HEK293T (cell line): Measurements from ENCODE around the gene ATP6V1A.

Experiments used
- BHLHE40 ChIP-seq: fragments of 450-650 bp; IDR thresholded peaks from 2 replicates; pipeline ENCODE4 v1.6.1; 2016; ENCODE audit warnings: mild to moderate bottlenecking, moderate library complexity, borderline replicate concordance
- CTBP1 ChIP-seq: fragments of 450-650 bp; IDR thresholded peaks from 2 replicates; pipeline ENCODE4 v1.6.1; 2016; ENCODE audit warnings: borderline replicate concordance
- FOXA1 ChIP-seq: fragments of 450-650 bp; IDR thresholded peaks from 2 replicates; pipeline ENCODE4 v1.6.1; 2016; ENCODE audit warnings: mild to moderate bottlenecking
- FOXM1 ChIP-seq: fragments of 450-650 bp; IDR thresholded peaks from 2 replicates; pipeline ENCODE4 v1.6.1; 2017; ENCODE audit warnings: mild to moderate bottlenecking, borderline replicate concordance
- HDGF ChIP-seq: fragments of 450-650 bp; IDR thresholded peaks from 2 replicates; pipeline ENCODE4 v1.6.1; 2017; ENCODE audit warnings: antibody characterized with exemption, borderline replicate concordance
- L3MBTL2 ChIP-seq: fragments of 450-650 bp; conservative IDR thresholded peaks from 2 replicates; pipeline ENCODE4 v1.6.1; 2016; ENCODE audit warnings: mild to moderate bottlenecking
- LEF1 ChIP-seq: fragments of 450-650 bp; IDR thresholded peaks from 2 replicates; pipeline ENCODE4 v1.6.1; 2017; ENCODE audit warnings: mild to moderate bottlenecking, borderline replicate concordance
- NFRKB ChIP-seq: fragments of 450-650 bp; IDR thresholded peaks from 2 replicates; pipeline ENCODE4 v1.6.1; 2016; ENCODE audit warnings: mild to moderate bottlenecking, moderate library complexity
- PKNOX1 ChIP-seq: fragments of 450-650 bp; IDR thresholded peaks from 2 replicates; pipeline ENCODE4 v1.6.1; 2016
- SP1 ChIP-seq: fragments of 450-650 bp; IDR thresholded peaks from 2 replicates; pipeline ENCODE4 v1.6.1; 2017
- SUZ12 ChIP-seq: fragments of 450-650 bp; IDR thresholded peaks from 2 replicates; pipeline ENCODE4 v1.6.1; 2016; ENCODE audit warnings: mild to moderate bottlenecking
- ZNF384 ChIP-seq: fragments of 450-650 bp; IDR thresholded peaks from 2 replicates; pipeline ENCODE4 v1.6.1; 2016

GRCh38 chr3:113753376-113753985, 6.6 kb downstream of the ATP6V1A start:
- no peak for TF ChIP-seq HDGF
- no peak for TF ChIP-seq NFRKB
- TF ChIP-seq FOXA1: no peak
- TF ChIP-seq ZNF384: no peak
- no peak for TF ChIP-seq SP1
- no peak for TF ChIP-seq BHLHE40
- no peak for TF ChIP-seq L3MBTL2
- no peak for TF ChIP-seq SUZ12
- TF ChIP-seq LEF1: no peak
- no peak for TF ChIP-seq PKNOX1
- TF ChIP-seq CTBP1: no peak
- no peak for TF ChIP-seq FOXM1
